ENCODE results near the gene GPR137.

GPR137 gene

DNA sequence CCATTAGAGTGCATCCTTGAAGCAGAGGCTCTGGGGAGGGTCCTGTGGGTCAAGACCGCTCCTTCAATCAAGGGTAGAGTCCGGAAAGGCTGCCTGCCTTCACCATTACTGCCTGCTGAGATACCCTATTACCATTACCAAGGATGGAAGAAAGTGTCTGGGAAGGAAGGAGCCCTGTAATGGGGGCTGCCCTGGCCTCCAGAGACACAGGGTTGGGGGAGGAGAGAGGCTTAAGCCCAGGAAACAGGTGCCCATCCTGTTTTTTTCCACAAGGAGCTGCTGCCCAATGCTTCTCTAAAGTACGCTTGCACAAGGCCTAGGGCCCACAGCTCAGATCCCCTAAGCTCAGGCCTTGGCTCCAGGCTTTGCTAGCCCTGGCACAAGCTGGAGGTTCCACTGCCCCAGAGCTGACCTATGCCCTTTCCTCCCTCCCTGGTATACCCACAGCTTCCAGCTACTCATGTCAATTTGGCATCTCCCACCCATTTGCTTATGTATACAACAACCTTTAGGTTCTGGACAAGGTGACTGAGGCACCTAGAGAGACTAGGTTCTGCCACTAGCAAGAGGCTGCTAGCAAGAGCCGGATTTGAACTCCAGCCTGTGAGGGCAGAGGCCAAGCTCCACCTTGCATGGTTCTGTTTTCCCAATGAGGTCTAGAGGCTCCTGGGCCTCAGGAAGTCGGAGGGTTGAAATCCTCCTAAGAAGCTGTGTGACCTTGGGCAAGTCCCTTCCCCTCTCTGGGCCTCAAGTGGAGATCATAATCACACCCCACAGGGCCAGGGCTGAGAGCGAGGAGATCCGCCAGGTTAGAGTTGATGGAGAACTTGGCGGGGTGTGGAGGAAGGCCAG, 35.9 kb upstream of the GPR137 start:
- DNase-seq: no peak

DNA sequence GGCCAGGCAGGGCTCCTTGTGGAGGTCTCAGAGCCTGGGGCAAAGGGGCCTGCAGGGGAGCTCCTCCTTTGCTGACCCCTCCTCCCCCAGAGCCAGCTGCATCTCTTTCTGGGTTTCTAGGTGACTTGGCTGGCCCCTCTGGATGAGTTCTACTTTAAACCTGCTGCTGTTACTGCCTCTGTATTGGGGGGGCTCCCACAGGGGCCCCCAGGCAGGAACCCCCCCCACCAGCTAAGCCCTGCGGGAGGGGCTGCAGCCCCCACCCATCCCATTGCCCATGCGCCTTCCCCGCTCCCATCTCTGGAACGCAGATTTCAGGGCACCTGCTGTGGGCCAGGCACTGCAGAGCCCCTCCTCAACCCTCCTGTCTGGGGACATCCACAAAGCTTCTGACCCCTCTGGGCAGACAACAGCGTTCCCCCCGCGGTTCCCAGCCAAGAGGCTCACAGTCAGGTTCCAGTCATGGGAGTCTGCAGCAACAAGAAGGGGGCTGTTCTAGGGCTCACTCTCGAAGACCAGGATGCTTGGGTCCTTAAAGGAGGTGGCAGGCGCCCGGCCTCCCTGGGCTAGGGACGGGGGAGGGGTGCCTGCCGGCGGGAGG, 35.1 kb upstream of the GPR137 start:
- no peak for DNase-seq

GRCh38 chr11:64251016-64251752, 34.5 kb upstream of the GPR137 start, which contains the start of gene PLCB3:
TSS of gene PLCB3 (plus strand) at chr11:64251530. CDS start at chr11:64251650, 120 bp downstream.
- peak; percentile 45 for DNase-seq

GRCh38 chr11:64251753-64252002, 34.0 kb upstream of the GPR137 start:
- DNase-seq: no peak

DNA sequence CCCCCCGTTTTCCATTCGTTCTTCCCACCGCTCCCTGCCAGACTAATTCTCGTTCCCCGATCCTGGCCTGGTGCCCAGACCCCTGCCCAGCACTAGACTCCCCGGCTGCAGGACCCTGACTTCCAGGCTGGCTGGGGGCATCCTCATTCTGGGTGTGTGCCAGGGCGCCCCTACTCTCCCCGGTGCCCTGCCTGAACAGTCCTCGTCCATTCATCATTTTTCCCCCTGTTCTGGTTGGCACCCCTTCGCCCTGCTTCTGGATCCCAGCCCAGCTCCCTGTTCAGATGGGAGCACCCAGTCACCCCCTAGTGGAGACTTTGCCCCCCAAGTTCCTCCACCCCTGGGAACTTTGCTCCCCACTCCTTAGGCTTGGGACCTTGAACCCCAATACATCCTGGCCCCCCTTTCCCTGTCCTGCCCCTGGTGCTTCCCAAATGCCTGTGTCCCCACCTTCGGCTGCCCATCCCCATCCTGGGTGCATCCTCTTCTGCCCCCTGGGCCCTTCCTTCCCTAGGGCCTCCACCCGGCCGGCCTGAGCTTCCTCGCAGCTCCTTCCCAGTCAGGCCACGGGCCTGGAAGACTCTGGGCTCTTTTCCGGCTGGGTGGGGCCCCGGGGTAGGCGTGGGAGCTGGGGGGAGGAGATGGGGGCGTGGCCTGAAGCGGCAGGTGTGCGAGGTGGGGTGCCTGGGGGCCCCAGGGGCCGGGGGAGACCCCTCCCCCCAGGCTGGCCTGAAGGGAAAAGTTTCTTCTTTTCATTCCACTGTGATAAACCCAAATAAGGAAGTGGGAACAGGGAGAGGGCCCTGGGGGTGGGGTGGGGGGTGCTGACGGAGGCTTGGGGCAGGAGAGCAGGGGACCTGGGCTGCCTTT, 33.4 kb upstream of the GPR137 start:
- DNase-seq: no peak

- no peak for DNase-seq
Observed at GRCh38 chr11:64253043-64253442, 32.6 kb upstream of the GPR137 start.

- no peak for DNase-seq
Observed at GRCh38 chr11:64253481-64253880, 32.2 kb upstream of the GPR137 start.

DNA sequence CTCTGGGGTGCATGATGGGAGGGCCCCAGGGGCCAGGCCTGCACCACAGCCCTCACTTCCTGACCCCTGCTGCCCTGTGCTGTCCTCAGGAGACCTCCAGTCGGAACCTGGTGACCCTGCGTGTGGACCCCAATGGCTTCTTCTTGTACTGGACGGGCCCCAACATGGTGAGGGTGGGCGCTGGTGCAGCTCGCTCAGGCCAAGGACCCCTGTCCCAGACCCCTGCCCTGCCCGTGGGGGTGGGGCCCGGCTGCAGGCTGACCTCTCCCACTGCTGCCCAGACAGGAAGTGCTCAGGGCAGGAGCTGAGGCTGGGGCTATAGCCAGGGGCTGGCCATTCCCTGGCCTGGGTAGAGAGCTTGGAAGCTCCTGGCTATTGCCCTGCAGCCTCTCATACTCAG, 31.3 kb upstream of the GPR137 start:
- DNase-seq: no peak

- DNase-seq: no peak
Observed at GRCh38 chr11:64255135-64256128, 30.2 kb upstream of the GPR137 start.

DNA sequence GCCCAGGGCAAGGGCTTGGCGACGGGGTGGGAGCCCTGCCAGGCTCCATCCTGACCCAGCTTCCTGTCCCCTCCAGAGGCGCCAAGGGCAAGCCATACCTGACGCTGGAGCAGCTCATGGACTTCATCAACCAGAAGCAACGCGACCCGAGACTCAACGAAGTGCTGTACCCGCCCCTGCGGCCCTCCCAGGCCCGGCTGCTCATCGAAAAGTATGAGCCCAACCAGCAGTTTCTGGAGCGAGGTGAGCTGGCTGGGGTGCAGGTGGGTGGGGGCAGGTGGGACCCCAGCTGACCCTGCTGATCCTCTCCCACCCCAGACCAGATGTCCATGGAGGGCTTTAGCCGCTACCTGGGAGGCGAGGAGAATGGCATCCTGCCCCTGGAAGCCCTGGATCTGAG, 29.3 kb upstream of the GPR137 start:
- no peak for DNase-seq

GRCh38 chr11:64258356-64258755, 27.3 kb upstream of the GPR137 start:
- no peak for DNase-seq

- DNase-seq: no peak
Observed at GRCh38 chr11:64258946-64259532, 26.6 kb upstream of the GPR137 start.

DNA sequence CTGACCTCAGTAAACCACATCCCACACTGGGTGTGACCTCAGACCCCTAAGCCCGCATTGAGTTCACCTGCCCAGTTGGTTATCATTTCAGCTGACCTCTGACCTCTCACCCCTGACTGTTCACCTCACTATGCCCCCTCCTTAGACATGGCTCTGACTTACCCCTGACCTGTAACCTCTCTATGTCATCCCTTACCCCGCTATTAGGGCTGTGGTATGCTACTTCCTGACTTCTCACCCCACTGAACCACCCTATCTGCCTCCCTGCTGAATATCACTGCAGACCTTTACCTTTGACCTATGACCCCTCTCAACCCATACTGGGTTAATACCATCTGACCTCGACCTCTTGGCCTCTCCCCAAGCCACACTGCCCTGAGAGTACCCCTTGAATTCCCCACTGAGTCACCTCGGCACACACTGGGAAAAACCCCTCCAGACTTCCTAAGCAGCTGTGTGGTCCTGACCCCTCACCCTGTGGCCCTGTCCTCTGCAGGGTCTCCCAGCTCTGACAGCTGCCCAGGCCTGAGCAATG, 26.0 kb upstream of the GPR137 start:
- no peak for DNase-seq

DNA sequence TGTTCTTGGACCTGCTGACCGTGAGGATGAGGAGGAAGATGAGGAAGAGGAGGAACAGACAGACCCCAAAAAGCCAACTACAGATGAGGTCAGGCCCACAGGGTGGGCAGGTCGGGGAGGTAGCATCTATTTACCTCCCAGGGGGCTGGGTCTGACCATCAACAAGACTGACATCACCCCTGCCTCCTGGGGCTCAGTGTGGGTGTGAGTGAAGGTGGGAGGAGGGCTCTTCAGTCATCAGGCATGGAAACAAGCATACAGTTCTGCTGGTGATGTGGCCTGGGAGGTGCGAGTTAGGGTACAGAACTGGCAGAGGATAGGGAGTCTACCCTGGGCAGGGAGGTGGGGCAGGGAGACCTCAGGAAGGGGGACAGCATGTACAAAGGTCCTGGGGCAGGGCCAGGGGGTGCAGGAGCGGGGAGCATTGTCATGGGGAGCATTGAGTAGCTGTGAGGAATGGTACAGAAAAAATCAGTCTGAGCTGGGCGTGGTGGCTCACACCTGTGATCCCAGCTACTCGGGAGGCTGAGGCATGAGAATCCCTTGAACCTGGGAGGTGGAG, 25.4 kb upstream of the GPR137 start:
- DNase-seq: no peak

GRCh38 chr11:64261556-64262080, 24.0 kb upstream of the GPR137 start:
- no peak for DNase-seq

DNA sequence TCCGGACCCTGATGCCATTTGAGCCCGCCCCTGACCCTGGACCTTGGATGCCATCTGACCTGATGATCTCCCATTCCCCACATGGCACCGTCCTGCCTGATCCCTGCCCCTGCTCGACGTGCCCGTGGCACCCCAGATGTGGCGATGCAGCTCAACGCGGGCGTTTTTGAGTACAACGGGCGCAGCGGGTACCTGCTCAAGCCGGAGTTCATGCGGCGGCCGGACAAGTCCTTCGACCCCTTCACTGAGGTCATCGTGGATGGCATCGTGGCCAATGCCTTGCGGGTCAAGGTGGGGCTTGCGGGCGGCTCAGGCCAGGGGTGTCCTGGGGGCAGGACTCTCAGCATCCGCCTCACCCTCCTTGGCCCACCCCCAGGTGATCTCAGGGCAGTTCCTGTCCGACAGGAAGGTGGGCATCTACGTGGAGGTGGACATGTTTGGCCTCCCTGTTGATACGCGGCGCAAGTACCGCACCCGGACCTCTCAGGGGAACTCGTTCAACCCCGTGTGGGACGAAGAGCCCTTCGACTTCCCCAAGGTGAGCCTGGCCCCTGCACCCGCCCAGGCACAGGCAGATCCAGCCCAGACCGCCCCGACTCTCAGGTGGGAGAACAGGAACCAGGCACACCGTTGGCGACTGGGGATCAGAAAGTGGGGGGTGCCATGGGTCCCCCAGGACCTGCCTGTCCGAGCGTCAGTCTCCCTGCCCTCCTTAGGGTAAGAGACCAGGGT, 23.2 kb upstream of the GPR137 start:
- DNase-seq: no peak

DNA sequence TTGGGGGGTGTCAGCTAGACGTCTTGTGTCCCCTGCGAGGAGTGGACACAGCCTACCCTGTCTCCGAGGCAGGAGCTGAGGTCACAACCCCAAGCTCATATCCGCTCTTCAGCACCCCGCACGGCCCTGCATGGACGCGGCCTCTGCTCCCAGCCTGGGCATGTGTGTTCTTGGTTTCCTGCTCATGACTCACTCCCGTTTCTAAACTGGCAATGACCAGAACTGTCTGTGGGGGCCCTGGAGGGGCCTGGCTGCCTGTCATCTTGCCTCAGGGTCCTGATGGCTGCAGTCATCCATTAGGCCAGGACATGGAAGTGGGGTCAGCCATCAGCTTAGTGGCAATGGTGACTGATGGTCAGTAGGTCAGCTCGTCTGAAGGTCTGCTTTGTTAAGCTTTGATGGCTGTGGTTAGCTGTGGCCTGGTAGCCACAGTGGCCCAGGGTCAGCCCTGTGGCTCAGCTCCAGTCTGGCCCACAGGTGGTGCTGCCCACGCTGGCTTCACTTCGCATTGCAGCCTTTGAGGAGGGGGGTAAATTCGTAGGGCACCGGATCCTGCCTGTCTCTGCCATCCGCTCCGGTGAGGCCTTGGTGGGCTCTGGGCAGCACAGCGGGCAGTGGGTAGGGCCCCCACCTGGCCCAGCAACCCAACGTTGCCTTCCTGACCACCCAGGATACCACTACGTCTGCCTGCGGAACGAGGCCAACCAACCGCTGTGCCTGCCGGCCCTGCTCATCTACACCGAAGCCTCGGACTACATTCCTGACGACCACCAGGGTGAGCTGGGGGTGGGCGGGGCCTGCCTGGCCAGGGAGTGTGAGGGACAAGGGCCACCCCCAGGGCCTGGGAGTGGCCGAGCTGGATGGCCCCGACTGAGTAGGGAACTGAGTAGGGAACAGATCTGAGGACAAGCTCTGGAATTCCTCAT, 22.4 kb upstream of the GPR137 start:
- DNase-seq: peak; percentile 41

DNA sequence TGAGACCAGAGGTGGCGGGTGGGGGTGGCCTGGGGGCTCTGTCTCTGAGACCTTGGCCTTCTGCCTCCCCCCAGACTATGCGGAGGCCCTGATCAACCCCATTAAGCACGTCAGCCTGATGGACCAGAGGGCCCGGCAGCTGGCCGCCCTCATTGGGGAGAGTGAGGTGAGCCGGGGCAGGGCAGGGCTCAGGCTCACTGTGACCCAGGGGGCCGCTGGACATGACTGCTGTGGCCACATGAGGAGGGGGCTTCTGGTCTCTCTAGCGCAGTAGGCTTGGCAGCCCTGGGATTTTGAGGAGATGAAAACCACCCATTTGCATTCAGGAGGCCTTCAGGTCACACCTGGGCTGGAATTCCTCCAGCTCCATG, 21.7 kb upstream of the GPR137 start:
- DNase-seq: no peak

Data from T1000 (cell line).